PC-3 (cell line): Measurements from ENCODE around the gene CLDN15. TPM values are rescaled to one million over a fixed set of nuclear protein-coding genes. Genes with fewer than 3 reads are reported as not detected.
"Not testable (repeated sequence)": the region's sequence is repeated elsewhere in the genome, so short reads cannot be mapped to it uniquely, and the experiment has no call there.

Source experiments
- ATAC-seq: fragments of 200-7000 bp; cut with Tn5 transposase; 2 replicates; pipeline ENCODE4 v1.9.1; 2020; ENCODE audit warnings: mild to moderate bottlenecking, moderate library complexity
- Bru-seq: library from RNA; stranded (reverse); fragments of 400-500 nt; gene quantifications from one replicate; lab custom pipeline; 2021; lab: Mats Ljungman, UMichigan
- BruChase-seq, 2 experiments: library from RNA; stranded (reverse); fragments of 400-500 nt; gene quantifications; one replicate each; lab custom pipeline; 2021; lab: Mats Ljungman, UMichigan
- BruUV-seq: library from RNA; stranded (reverse); fragments of 400-500 nt; replicated peaks from 2 replicates; lab custom pipeline; 2021; lab: Mats Ljungman, UMichigan
- CTCF ChIA-PET: fragments of 300-600 bp; sonication (Branson Sonifier 250); formaldehyde crosslinking; loops from one replicate; lab custom pipeline; 2022; ENCODE audit warnings: antibody characterized with exemption; lab: Charles Lee
- POLR2A ChIA-PET: fragments of 300-600 bp; sonication (Branson Sonifier 250); formaldehyde crosslinking; loops from one replicate; lab custom pipeline; 2022; ENCODE audit warnings: antibody characterized with exemption; ENCODE audit not compliant: unreplicated experiment; lab: Charles Lee
- DNase-seq: peaks from one replicate; pipeline ENCODE4 v3.0.0-alpha.2; 2015
- H2AFZ ChIP-seq: fragments of 300-600 bp; sonication (generic); 2 replicates; pipeline ENCODE4 v1.6.0; 2016; ENCODE audit warnings: antibody characterized with exemption, low read length
- H3F3A ChIP-seq: fragments of 300-600 bp; sonication (generic); one replicate; pipeline ENCODE4 v1.6.0; 2017; ENCODE audit warnings: antibody characterized with exemption, low read length, control low read depth, mild to moderate bottlenecking; ENCODE audit not compliant: unreplicated experiment
- H3K27ac ChIP-seq: fragments of 300-600 bp; sonication (generic); 2 replicates; pipeline ENCODE4 v1.5.1; 2016; ENCODE audit warnings: mild to moderate bottlenecking, low read length
- H3K27me3 ChIP-seq: fragments of 300-600 bp; sonication (generic); 2 replicates; pipeline ENCODE4 v1.6.1; 2016; ENCODE audit warnings: low read length, mixed read lengths
- H3K36me3 ChIP-seq: fragments of 300-600 bp; sonication (generic); 2 replicates; pipeline ENCODE4 v1.6.1; 2016; ENCODE audit warnings: low read depth, mixed run types, low read length, mixed read lengths
- H3K4me1 ChIP-seq: fragments of 300-600 bp; sonication (generic); 2 replicates; pipeline ENCODE4 v1.5.1; 2016; ENCODE audit warnings: low read length; ENCODE audit not compliant: insufficient read depth
- H3K4me2 ChIP-seq: fragments of 300-600 bp; sonication (generic); 2 replicates; pipeline ENCODE4 v1.6.0; 2016; ENCODE audit warnings: low read length
- H3K4me3 ChIP-seq: fragments of 300-600 bp; sonication (generic); 2 replicates; pipeline ENCODE4 v1.5.1; 2016; ENCODE audit warnings: mild to moderate bottlenecking, low read length, mixed read lengths
- H3K79me2 ChIP-seq: fragments of 300-600 bp; sonication (generic); 2 replicates; pipeline ENCODE4 v1.6.1; 2017; ENCODE audit warnings: low read length, mixed read lengths
- H3K9ac ChIP-seq: fragments of 300-600 bp; sonication (generic); 2 replicates; pipeline ENCODE4 v1.6.0; 2016; ENCODE audit warnings: mild to moderate bottlenecking, low read length
- H3K9me2 ChIP-seq: fragments of 300-600 bp; sonication (generic); replicated peaks from 2 replicates; pipeline ENCODE4 v1.6.1; 2016; ENCODE audit warnings: mixed run types, low read length, mixed read lengths
- H3K9me3 ChIP-seq: fragments of 300-600 bp; sonication (generic); 2 replicates; pipeline ENCODE4 v1.6.1; 2016; ENCODE audit warnings: low read length, mixed read lengths
- H4K20me1 ChIP-seq: fragments of 300-600 bp; sonication (generic); 2 replicates; pipeline ENCODE4 v1.6.1; 2016; ENCODE audit warnings: low read length, mixed read lengths
- EZH2 ChIP-seq: fragments of 300-600 bp; sonication (generic); IDR thresholded peaks from one replicate; pipeline ENCODE4 v1.6.1; 2017; ENCODE audit warnings: antibody characterized with exemption, mild to moderate bottlenecking, low read length; ENCODE audit not compliant: unreplicated experiment
- EZH2phosphoT487 ChIP-seq: fragments of 300-600 bp; sonication (generic); IDR thresholded peaks from 2 replicates; pipeline ENCODE4 v1.6.1; 2018; ENCODE audit warnings: mild to moderate bottlenecking, antibody characterized with exemption, low read length, borderline replicate concordance
- intact Hi-C: fragments of 100-400 bp; cut with micrococcal nuclease; formaldehyde crosslinking; loops from 2 replicates; pipeline ENCODE4 v1.9.0; 2023
- long read RNA-seq: library from polyadenylated mRNA; unstranded; transcript quantifications from one replicate; pipeline ENCODE4 v2.0.0, GENCODE V29; 2021; ENCODE audit not compliant: unreplicated experiment
- total RNA-seq: library from RNA; depleted of rRNA; stranded (reverse); fragments of >200 nt; gene quantifications from 2 replicates; pipeline ENCODE4 v1.2.3, GENCODE V29; 2014; rRNA removed
- TF ChIP-seq, protein P1 (sequence below): fragments of 300-600 bp; sonication (generic); conservative IDR thresholded peaks from 2 replicates; pipeline ENCODE4 v1.5.1; 2017; ENCODE audit warnings: antibody characterized with exemption, low read depth, mild to moderate bottlenecking, low read length

Gene CLDN15, protein sequence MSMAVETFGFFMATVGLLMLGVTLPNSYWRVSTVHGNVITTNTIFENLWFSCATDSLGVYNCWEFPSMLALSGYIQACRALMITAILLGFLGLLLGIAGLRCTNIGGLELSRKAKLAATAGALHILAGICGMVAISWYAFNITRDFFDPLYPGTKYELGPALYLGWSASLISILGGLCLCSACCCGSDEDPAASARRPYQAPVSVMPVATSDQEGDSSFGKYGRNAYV
- total RNA-seq (6.7 and 9.9 TPM in 2 replicates), Bru-seq, nascent RNA (percentile 76 among the genes with signal in this experiment), BruChase-seq, experiment 1, labeled RNA remaining after a 6-hour chase (percentile 95 among the genes with signal in this experiment), BruChase-seq, experiment 2, labeled RNA remaining after a 2-hour chase (percentile 92 among the genes with signal in this experiment)
- long read RNA-seq, partial matches to known transcripts = 9 of 21 reads
- long read RNA-seq, other reads (novel, unspliced or antisense) = 8 of 21 reads

DNA sequence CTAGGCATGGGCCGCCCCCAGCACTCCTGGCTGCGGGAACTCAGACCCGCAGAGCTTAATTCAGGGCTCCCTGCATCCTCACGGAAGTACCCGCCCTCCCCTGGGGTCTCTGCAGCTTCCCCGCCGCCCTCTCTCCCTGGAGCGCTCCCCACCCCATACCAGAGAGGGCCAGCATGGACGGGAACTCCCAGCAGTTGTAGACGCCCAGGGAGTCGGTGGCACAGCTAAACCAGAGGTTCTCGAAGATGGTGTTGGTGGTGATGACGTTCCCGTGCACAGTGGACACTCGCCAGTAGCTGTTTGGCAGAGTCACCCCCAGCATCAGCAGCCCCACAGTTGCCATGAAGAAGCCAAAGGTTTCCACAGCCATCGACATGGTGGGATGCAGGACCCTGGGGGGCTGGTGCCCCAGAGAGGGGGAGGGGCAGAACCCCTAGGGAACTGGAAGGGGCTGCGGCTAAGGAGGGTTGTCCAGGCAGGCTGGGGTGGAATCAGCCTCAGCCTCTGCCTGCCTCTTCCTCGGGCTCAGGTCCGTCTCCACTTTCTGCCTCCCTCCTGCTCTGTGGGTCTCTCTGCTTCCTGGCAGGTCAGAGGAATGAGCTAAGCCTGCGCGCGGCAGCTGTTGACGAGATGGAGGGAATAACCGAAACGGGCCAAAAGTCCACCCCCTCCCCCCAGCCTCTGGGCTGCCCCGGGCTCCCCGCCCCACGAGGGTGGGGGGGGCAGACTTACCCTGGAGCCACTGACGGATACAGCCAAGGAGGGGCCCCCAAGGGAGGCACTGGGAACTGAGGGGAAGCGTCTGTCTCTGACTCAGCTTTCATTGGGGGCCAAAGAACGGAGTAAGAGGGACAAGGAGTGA, at the start of gene CLDN15:
Gene CLDN15, minus strand, starts transcription at position 597 of the 862 bp plus-strand sequence. Its CDS starts 221 bp downstream, at position 376.
- no peak within 1 kb of the TSS for H2AFZ ChIP-seq
- POLR2A ChIA-PET = interaction anchor here (0.5 to 0.6 kb wide), 2 partner anchors 34 to 645 kb away, joined by 3 to 5 read pairs; no protein-coding TSS in a partner anchor
- H3K9me2 ChIP-seq = no peaks in the 10 kb centered on the region
- H4K20me1 ChIP-seq = no peaks in the 10 kb centered on the region
- intact Hi-C loops = no loop called here
- no peaks in the 10 kb centered on the region; the same call in 1 of the 2 replicates for H3K4me1 ChIP-seq
- H3K27ac ChIP-seq = no peak within 1 kb of the TSS
- no peaks in the 10 kb centered on the region for H3F3A ChIP-seq
- no peak for DNase-seq
- CTCF ChIA-PET = no interaction called here
- no peaks in the 10 kb centered on the region for H3K27me3 ChIP-seq
- no peak for ATAC-seq
- no peaks in the 10 kb centered on the region for H3K9me3 ChIP-seq
- no peak within 1 kb of the TSS for H3K4me2 ChIP-seq
- H3K4me3 ChIP-seq = no peak within 1 kb of the TSS
- TF ChIP-seq EZH2 (no peak), EZH2phosphoT487 (no peak)
- TF ChIP-seq, protein P1, sequence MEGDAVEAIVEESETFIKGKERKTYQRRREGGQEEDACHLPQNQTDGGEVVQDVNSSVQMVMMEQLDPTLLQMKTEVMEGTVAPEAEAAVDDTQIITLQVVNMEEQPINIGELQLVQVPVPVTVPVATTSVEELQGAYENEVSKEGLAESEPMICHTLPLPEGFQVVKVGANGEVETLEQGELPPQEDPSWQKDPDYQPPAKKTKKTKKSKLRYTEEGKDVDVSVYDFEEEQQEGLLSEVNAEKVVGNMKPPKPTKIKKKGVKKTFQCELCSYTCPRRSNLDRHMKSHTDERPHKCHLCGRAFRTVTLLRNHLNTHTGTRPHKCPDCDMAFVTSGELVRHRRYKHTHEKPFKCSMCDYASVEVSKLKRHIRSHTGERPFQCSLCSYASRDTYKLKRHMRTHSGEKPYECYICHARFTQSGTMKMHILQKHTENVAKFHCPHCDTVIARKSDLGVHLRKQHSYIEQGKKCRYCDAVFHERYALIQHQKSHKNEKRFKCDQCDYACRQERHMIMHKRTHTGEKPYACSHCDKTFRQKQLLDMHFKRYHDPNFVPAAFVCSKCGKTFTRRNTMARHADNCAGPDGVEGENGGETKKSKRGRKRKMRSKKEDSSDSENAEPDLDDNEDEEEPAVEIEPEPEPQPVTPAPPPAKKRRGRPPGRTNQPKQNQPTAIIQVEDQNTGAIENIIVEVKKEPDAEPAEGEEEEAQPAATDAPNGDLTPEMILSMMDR = no peak
- H3K9ac ChIP-seq = no peak within 1 kb of the TSS
- BruUV-seq = no TSS peak
- no peaks in the 10 kb centered on the region for H3K36me3 ChIP-seq
- no peaks in the 10 kb centered on the region for H3K79me2 ChIP-seq

DNA sequence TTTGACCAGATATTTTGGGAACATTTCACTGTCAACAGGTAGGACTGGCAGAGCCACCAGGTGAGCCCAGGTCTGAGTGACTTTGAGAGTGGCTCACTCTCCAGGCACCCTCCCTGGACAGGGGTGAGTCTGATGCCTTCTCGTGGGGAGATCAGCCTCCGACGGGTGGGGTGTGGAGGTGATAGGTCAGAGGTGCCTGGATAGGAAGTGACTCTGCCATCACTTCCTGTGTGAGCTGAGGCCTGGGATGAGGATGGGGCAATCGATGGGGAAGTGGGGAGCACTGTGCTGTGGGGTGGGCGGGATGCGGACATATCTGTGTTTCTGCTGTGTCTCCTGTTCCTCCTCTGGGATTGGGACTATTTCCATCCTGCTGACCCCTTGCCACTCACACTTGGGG, 49.4 kb upstream of the CLDN15 start:
- ChIA-PET POLR2A (no interaction called here), CTCF (no interaction called here)
- no peak overlapping the region for H3K9ac ChIP-seq
- ATAC-seq = no peak
- H3K4me3 ChIP-seq = no peak overlapping the region
- no peak overlapping the region for H3K27ac ChIP-seq
- BruUV-seq = no TSS peak
- TF ChIP-seq, protein P1 = no peak
- TF ChIP-seq EZH2phosphoT487 (no peak), EZH2 (no peak)
- no peaks in the 10 kb centered on the region for H3F3A ChIP-seq
- H3K79me2 ChIP-seq = no peaks in the 10 kb centered on the region
- no peaks in the 10 kb centered on the region for H3K9me3 ChIP-seq
- no peak overlapping the region for H2AFZ ChIP-seq
- no peak for DNase-seq
- no peaks in the 10 kb centered on the region for H3K36me3 ChIP-seq
- H3K9me2 ChIP-seq = no peaks in the 10 kb centered on the region
- no peaks in the 10 kb centered on the region; the same call in 1 of the 2 replicates for H3K4me1 ChIP-seq
- peaks cover 12% of the 10 kb centered on the region; the same call in 1 of the 2 replicates for H3K27me3 ChIP-seq
- no peaks in the 10 kb centered on the region for H4K20me1 ChIP-seq
- no peak overlapping the region for H3K4me2 ChIP-seq
- intact Hi-C loops = no loop called here

DNA sequence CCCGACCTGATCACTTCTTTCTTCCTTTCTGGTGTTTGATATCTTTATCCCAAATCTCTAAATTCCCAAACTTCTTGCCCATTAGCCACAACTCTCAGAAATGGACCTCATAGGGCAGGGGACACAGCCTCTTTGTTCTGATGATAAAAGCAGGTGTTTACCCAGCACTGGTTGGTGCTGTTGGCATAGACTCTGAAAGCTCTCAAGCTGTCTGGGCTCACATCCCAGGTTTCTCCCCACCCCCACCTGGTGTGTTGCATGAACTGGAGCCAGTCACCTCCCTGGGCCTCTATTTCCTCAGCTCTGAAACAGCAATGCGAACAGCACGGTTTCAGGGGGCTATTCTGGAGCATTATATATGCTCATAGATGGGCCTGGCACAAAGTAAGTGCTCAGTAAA, 48.3 kb upstream of the CLDN15 start:
- H3K9me2 ChIP-seq, H2AFZ ChIP-seq, BruUV-seq, DNase-seq, POLR2A ChIA-PET, H3K4me2 ChIP-seq, H3F3A ChIP-seq, H3K9ac ChIP-seq, H3K4me1 ChIP-seq, H3K36me3 ChIP-seq, ATAC-seq, H3K79me2 ChIP-seq, intact Hi-C loops, H3K9me3 ChIP-seq, H4K20me1 ChIP-seq, H3K27ac ChIP-seq, H3K4me3 ChIP-seq: not testable (repeated sequence)
- CTCF ChIA-PET = interaction anchor here (0.6 kb wide), 1 partner anchor 697 kb away, joined by 3 read pairs; no protein-coding TSS in a partner anchor
- H3K27me3 ChIP-seq = peaks cover 12% of the 10 kb centered on the region; the same call in 1 of the 2 replicates
